GM18951 (cell line): ENCODE measurements around the gene PSME2.
A peak's percentile ranks its signal among the peaks of the same experiment; 100 is the strongest.

Experiments used
- POLR2A ChIP-seq: IDR thresholded peaks from 4 replicates; pipeline ENCODE4 v1.6.1; 2011; ENCODE audit warnings: mild to moderate bottlenecking; ENCODE audit not compliant: insufficient read length, insufficient read depth; ENCODE audit errors: extremely low read depth
- in situ Hi-C: fragments of 300-500 bp; cut with MboI; formaldehyde crosslinking; loops from one replicate; pipeline ENCODE4 v1.12.0; 2022; ENCODE audit warnings: low sequenced_read_pairs, mixed read lengths, inconsistent platforms; ENCODE audit not compliant: unreplicated experiment

Gene PSME2

GRCh38 chr14:24185026-24185425, 38.6 kb upstream of the PSME2 start:
- no peak for TF ChIP-seq POLR2A
- in situ Hi-C loops = no loop called here

DNA sequence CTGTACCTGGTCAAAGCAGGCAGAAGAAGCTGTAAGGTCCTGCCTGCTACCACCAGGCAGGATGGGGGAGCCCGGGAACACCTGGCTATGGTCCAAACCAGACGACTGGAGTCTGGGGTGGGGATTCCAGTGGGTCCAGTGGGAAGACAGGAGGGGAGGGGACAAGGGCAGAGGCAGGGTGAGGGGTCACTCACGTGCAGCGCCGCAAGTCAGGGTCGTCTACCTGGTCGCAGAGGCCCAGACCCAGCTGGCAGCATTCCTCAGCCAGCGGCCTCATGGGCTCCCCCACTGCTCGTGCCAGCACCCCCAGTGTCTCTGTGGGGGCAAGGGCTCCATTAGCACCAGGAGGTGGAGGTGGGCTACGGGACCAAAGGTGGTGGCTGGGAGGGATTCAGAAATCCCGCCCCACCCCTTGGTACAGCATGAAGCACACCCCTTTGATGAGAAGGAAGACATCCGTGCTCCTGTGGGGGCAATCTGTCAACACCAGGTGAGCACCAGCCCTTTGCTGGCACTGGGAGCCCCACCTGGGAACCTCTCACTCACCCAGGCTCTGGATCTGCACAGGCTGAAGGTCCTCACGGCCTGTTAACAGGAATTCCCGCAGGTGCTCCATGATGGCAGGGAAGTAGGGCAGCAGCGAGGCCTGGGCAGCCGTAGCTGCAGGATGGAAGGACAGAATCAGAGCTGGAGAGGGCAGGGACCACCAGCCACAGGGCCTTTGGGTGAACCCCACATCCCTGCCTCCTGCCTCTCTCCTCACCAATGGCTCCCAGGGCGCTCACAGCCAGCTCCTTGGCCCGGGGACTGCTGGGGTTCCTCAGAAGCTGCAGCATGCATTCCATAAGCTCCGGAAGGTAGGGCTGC, 37.9 kb upstream of the PSME2 start:
- in situ Hi-C loops = no loop called here
- TF ChIP-seq POLR2A = no peak

- in situ Hi-C loops = no loop called here
- TF ChIP-seq POLR2A = no peak
These were observed 36.6 kb upstream of the PSME2 start for GRCh38 chr14:24183014-24183481.

GRCh38 chr14:24182110-24182882, 35.9 kb upstream of the PSME2 start:
- no peak for TF ChIP-seq POLR2A
- in situ Hi-C loops = no loop called here

DNA sequence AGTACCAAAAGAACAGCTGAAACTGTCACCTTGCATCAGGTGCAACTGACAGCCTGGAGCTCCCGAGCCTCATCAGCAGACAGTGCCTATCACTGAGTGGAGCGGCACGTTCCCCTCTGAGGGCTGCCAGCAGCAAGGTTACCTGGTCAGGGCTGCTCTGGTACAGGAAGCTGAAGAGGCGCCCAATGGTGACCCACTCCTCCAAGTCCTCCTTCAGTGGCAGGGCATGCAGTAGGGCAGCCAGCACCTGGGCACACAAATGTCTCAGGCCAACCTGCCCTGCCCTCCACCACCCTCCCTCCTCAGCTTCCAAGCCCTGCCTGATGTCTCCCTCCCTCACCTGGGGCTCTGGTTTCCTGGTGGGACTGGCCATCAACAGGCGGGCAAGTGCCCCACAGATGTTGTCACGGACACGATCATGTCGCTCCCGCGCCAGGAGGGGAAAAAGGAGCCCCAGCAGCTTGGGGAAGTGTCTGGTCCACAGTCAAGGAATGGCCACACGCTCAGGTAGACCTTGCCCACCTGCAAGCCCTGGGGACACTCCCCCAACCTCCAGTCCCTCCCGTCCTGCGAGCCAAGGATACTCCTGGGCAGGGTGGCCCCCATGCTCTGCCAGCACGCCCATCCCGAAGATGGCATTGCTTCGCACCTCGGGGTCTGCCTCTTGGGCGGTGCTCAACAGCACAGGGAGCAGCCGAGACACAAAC, 35.1 kb upstream of the PSME2 start:
- in situ Hi-C loops = no loop called here
- TF ChIP-seq POLR2A = peak; percentile 31

DNA sequence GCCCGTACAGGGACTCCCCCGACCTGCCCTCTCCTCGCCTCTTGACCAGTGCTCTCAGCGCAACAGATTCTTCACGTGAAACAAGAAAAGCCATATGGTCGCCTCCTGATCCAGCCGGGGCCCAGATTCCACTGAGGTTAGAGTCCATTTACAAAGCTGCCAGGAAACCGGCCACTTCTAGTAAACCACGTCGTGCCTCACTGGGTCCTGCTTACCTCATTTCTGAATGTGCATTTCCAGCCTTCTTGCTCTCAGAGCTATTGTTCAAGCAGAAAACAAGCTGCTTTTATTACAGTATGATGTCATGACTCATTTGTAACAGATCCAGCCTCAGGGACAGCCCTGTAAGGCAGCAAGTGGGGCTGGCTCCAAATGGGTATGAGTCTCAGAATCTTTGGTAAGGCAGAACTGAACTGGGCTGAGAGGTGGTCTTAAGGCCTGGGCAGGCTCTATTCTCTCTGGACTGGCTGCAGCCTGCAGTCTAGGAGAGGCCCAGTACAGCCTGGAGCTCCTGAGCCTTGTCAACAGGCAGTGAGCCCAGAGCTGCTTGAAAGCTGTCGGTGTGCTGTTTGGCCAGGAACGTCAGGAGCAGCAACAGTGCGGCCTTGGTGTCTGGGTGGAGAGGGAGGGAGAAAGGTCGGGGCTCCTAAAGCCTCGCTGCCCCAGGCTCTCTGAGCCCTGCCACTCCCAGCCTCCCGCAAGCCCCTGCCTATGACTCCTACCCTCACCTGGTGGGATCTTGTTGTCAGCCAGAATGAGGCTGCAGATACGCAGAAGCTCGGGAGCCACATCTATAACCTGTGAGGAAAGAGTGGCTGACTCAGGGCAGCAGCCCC, 33.8 kb upstream of the PSME2 start:
- in situ Hi-C loops = no loop called here
- peak; percentile 10 for TF ChIP-seq POLR2A

- peak; percentile 26 for TF ChIP-seq POLR2A
- in situ Hi-C loops = no loop called here
These were observed 33.0 kb upstream of the PSME2 start for GRCh38 chr14:24179294-24179960.

GRCh38 chr14:24178399-24179178, 32.2 kb upstream of the PSME2 start:
- TF ChIP-seq POLR2A = no peak
- in situ Hi-C loops = no loop called here

- no peak for TF ChIP-seq POLR2A
- in situ Hi-C loops = no loop called here
These were observed 31.5 kb upstream of the PSME2 start for GRCh38 chr14:24177891-24178290.

DNA sequence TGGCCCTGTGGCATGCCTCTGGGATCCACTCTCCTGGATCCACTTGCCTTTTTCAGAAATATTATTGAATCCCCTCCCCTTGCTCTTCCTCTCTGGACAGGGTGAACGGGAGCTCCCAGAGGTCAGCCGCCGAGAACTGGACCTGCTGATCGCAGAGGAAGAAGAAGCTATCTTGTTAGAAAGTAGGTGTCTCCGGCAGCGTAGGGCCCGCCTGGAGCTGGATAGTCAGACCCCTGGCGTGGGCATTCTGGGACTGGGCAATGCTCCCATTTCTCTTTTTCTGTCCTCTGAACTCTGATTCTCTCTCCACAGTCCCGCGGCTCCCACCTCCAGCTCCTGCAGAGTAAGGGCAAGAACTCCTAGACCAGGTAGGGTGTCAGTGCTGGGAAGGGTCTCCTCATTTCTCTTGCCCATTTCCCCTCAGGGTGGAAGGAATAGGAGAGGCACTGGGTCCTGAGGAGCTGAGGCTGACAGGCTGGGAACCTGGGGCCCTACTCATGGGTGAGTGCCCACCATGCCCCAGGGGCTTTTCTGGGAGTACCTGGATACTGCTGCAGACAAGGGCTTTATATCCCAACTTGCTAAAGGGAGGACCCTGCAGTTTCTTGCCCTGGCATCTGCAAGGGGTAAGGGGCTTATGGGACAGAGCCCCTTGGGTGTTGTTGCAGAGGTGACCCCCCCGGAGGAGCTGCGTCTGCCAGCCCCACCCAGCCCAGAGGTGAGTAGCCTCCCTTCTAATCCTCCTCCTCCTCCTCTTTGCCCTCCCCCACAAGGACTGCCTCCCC, 30.8 kb upstream of the PSME2 start:
- in situ Hi-C loops = no loop called here
- TF ChIP-seq POLR2A = no peak

- TF ChIP-seq POLR2A = no peak
- in situ Hi-C loops = no loop called here
These were observed 30.2 kb upstream of the PSME2 start for GRCh38 chr14:24176599-24176998.
